Measurements from ENCODE around the gene PARVA.

PARVA gene

GRCh38 chr11:12456651-12457579, 79.5 kb downstream of the PARVA start:
- DNase-seq: no peak

DNA sequence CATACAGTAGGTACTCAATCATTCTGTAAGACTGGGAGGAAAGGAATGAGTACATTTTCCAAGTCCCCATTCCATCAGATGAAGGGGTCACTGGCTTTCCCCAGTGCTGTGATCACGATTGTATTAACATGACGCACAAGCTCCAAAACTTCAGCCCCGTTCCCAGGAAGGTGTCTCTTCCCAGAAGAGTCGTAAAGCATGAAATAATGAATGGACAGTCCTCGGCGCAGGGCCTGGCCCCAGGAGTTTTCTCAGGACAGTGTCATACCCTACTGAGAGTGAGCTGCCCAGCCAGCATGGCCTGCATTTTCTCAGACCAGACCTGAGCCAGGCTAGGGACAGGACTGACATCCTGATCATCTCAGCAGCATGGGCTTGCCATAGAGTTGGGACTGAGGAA, 80.7 kb downstream of the PARVA start:
- DNase-seq: no peak

GRCh38 chr11:12459374-12459773, 82.0 kb downstream of the PARVA start:
- DNase-seq: no peak

GRCh38 chr11:12459865-12460444, 82.6 kb downstream of the PARVA start:
- no peak for DNase-seq

- DNase-seq: peak in 2 of 56 donors; percentile 1 to 18
Measured at GRCh38 chr11:12460466-12460865, 83.1 kb downstream of the PARVA start.

- peak in 1 of 56 donors; percentile 5 for DNase-seq
Measured at GRCh38 chr11:12461516-12461915, 84.1 kb downstream of the PARVA start.

DNA sequence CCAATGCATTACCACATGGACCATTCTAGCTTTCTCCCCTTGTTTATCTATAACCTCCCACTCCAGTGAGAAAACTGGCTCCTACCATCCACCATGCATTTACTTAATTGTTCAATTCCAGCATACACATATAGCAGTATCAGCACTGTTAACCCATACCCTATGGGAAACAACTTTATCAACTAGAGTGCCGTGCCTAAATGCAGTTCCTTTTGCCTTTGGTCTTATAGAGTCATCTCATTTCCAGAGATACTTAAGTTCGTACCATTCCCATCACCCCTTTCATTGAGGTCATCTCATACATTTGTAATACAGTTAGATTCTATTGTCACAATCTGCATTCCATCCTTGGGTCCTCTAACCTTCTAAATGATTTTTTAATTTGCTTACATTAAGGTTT, 86.9 kb downstream of the PARVA start:
- DNase-seq: no peak

GRCh38 chr11:12465332-12465731, 88.0 kb downstream of the PARVA start:
- no peak for DNase-seq

DNA sequence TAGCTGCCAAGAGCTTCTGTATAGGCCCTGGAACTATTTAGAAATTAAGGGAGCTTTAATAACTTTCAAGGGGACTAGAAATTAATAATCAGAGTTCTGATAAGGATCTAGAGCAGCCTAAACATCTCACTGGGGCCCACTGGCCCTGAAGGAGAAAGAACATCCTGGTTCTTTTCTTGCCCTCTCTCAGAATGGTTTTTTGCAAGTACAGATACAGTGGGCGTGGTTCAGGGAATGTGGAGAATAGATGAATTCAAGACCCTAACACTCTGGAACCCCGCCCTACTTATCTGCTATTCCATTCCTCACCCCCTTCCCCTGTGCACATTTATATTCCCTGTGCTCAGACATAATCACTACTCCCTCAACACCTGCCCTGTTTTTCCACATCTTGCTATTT, 90.2 kb downstream of the PARVA start:
- no peak for DNase-seq

DNA sequence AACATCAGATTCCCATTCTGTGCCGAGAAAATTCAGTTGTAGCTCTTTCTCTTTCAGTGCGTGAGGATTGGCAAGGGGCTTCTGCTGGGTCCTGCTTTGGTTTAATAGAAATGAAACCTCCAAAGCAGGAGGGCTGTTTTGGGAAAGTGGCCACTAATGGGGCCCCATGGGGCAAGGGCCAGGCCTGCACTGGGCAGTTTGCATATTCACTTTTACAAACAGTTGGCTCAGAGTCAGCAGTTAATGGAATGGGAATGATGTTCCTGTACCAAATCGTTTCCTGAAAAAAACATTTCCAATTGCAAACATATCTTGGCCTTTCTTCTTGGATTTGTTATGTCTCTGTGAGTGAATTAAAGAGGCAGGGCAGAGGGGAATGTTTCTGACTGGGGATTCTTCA, 92.1 kb downstream of the PARVA start:
- DNase-seq: no peak

- DNase-seq: no peak
Measured at GRCh38 chr11:12470236-12470635, 92.9 kb downstream of the PARVA start.

- DNase-seq: no peak
Measured at GRCh38 chr11:12472401-12473005, 95.1 kb downstream of the PARVA start.

DNA sequence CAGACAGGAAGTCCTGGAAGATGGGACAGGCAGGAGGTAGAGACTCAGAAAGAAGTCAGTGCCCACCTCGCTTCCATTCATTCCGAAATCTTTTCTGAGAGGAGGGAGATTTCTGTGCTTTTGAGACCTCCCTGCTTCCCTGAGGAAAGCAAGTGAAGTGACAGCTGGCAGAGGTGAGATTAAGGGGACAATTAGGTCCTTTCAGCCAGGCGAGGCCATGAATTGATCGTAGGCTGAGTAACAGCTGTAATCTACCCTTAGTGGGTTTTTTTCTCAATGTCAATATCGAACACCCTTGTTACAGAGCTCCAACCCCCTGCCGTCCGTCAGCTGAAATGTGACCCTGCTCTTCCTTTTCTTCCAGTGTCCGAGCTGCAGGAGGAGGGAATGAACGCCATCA, 96.0 kb downstream of the PARVA start:
- no peak for DNase-seq

DNA sequence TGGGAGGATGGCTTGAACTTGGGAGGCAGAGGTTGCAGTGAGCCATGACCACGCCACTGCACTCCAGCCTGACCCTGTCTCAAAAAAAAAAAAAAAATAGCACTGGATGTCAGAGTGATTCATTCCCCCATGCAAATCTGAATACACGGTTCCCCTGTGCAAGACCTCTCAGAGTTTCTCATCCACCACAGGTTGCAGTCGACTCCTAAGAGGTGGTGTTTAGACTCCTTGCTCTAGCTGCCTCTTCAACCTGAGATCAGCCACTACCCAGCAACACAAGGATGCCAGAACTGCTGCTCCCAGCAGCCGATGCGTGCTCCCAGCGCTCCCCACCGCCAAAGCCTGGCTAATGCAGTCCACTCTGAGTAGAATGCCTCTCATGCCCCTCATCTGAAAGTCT, 97.5 kb downstream of the PARVA start:
- DNase-seq: no peak

DNA sequence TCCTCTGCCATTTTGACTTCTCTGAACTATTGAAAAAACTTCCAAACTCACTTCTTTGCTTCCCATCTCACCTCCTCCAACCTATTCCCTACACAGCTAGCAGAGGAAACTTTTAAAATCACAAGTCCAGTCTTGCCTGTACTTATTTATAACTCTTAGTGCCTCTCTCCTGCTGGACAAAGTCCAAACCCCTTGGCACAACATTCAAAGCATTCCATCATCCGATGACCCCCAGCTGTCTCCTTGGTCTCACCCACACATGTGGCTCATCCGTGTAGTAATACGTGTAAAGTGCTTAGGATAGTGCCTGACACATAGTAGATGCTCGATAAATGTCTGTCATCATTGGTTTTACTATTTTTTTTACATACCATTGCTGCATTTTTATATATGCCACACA, 101.4 kb downstream of the PARVA start:
- DNase-seq: no peak

DNA sequence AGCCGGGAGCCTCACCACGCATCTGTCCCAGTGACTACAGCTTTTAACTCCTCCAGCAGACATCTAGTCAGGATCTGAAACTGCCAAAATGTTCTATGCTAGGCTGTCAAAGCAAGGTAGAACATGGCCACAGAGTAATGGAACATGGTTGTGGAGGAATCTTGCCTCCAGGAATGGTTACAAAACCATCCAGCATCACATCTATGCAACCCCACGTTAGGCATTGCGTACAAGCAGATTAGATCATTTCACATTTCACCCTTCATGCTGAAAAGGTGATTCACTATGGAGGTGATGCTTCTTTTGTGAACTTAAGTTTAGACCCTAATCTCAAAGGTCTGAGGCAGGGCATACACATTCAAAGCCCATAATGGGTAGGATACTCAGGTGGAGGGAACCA, 103.0 kb downstream of the PARVA start:
- no peak for DNase-seq

DNA sequence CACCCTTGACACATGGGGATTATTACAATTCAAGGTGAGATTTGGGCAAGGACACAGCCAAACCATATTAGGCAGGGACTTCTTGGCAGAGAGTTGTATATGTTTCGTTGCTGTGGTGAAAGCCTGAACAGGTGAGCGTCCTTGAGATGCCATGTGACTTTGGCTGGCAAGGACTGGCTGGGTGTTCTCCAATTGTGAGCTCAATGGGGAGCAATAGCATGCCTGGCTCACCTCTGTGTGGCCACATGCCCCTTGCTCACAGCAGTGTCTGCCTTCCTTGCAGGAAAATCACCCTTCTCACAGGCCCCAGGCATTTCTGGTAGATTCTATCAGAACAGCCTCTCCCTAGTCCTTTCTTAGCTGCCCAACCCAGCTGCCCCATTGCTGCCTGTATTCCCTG, 105.5 kb downstream of the PARVA start:
- DNase-seq: no peak

DNA sequence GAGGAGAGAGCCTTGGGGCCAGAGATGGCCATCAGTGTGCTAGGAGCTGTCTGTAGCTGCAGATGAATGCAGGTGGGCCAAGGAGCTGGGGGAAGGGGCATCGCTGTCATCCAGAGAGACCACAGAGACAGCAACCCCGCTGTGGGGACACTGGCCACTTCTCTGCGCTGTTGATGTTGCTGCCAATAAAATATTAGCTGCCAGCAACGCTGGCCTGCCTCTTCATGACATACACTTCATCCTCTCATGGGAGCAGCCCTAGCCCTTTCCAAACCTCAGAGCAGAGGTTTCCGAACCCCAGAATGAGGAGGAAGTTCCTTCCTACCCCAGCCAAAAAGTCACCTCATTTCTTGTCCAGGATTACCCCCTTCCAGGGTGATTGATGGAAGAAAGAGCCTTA, 106.2 kb downstream of the PARVA start:
- DNase-seq: no peak

GRCh38 chr11:12485328-12485727, 108.0 kb downstream of the PARVA start:
- DNase-seq: no peak

DNA sequence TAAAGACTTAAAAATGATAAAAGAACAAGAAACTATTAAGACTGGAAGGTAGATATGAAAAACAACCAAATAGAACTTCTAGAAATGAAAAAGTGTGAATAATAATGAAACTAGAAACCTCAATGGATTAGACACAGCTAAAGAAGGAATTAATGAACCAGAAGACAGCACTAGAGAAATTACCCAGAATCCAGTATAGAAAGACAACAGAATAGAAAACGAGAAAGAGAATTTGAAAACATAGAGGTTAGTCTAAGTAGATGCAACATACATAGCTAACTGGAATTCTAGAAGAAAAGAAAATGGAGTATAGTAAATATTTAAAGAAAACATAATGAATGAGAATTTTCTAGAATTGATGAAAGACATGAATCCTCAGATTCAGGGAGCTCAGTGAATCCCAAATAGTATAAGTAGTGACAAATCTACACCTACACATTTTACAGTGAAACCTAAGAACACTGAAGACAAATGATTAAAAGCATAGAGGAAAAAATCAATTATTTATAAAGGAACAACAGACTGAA, 111.9 kb downstream of the PARVA start:
- DNase-seq: no peak

- no peak for DNase-seq
Measured at GRCh38 chr11:12494699-12495098, 117.3 kb downstream of the PARVA start.
